Activated T-helper 2 cell treated with anti-CD3 and anti-CD28 coated beads, Interferon-gamma antibody, Interleukin-2, Interleukin-4, amounts not matched to agents 10 μg/mL and 5 μg/mL and 100 μg/mL, durations not matched to agents 14 hours and 24 hours and 36 hours (primary cell): ENCODE measurements around the gene TGFBR3L. TPM values are rescaled to one million over a fixed set of nuclear protein-coding genes. Genes with fewer than 3 reads are reported as not detected.
"Not testable (repeated sequence)": the region's sequence is repeated elsewhere in the genome, so short reads cannot be mapped to it uniquely, and the experiment has no call there.

Source experiments
- DNase-seq: peaks from one replicate; pipeline ENCODE4 v3.0.0; 2021; ENCODE audit warnings: low spot score
- H3K27ac Mint-ChIP-seq: one replicate; pipeline ENCODE4 v1.8.0; 2021; ENCODE audit warnings: mixed read lengths
- H3K27me3 Mint-ChIP-seq: one replicate; pipeline ENCODE4 v1.8.0; 2021; ENCODE audit warnings: low read depth, mixed read lengths
- H3K36me3 Mint-ChIP-seq: one replicate; pipeline ENCODE4 v1.8.0; 2021; ENCODE audit warnings: low read depth, mixed read lengths
- H3K4me1 Mint-ChIP-seq: one replicate; pipeline ENCODE4 v1.8.0; 2021; ENCODE audit warnings: low read depth, mixed read lengths
- H3K4me3 Mint-ChIP-seq: one replicate; pipeline ENCODE4 v1.8.0; 2021; ENCODE audit warnings: low read depth, mild to moderate bottlenecking, moderate library complexity, mixed read lengths
- H3K9me3 Mint-ChIP-seq: one replicate; pipeline ENCODE4 v1.8.0; 2021; ENCODE audit warnings: mixed read lengths
- intact Hi-C: fragments of 100-400 bp; cut with micrococcal nuclease; formaldehyde crosslinking; loops from one replicate; pipeline ENCODE4 v1.15.1; 2023
- total RNA-seq: library from RNA; stranded (reverse); gene quantifications from 2 replicates; pipeline ENCODE4 v1.2.3, GENCODE V29; 2022

The TGFBR3L gene
- total RNA-seq, 1 donor from 2014 or later, result 6.3 TPM

GRCh38 chr19:7887408-7888144, 27.1 kb upstream of the TGFBR3L start:
- no peak overlapping the region for H3K4me3 Mint-ChIP-seq
- peaks cover 1% of the 10 kb centered on the region for H3K4me1 Mint-ChIP-seq
- peaks cover 10% of the 10 kb centered on the region for H3K27me3 Mint-ChIP-seq
- no peak overlapping the region for H3K27ac Mint-ChIP-seq
- H3K9me3 Mint-ChIP-seq, result no peaks in the 10 kb centered on the region
- DNase-seq, result no peak
- intact Hi-C loops, result loop anchor here (10.0 kb wide), 1 partner anchor 737 kb away; no protein-coding TSS in a partner anchor
- no peaks in the 10 kb centered on the region for H3K36me3 Mint-ChIP-seq

GRCh38 chr19:7888145-7888825, 26.3 kb upstream of the TGFBR3L start, which contains the start of gene LRRC8E:
Gene LRRC8E, plus strand, starts transcription at chr19:7888510. Its CDS starts 7,094 bp downstream, at chr19:7895604.
- no peaks in the 10 kb centered on the region for H3K36me3 Mint-ChIP-seq
- intact Hi-C loops, result loop anchor here (10.0 kb wide), 1 partner anchor 737 kb away; no protein-coding TSS in a partner anchor
- H3K27me3 Mint-ChIP-seq, result peaks cover 10% of the 10 kb centered on the region
- H3K9me3 Mint-ChIP-seq, result no peaks in the 10 kb centered on the region
- no peak within 1 kb of the TSS for H3K4me3 Mint-ChIP-seq
- H3K4me1 Mint-ChIP-seq, result peaks cover 1% of the 10 kb centered on the region
- H3K27ac Mint-ChIP-seq, result no peak within 1 kb of the TSS
- DNase-seq, result no peak

GRCh38 chr19:7888826-7889217, 25.8 kb upstream of the TGFBR3L start:
- Mint-ChIP-seq H3K9me3 (no peaks in the 10 kb centered on the region), H3K27ac (no peak overlapping the region), H3K4me3 (no peak overlapping the region), H3K36me3 (no peaks in the 10 kb centered on the region), H3K4me1 (peaks cover 2% of the 10 kb centered on the region), H3K27me3 (peaks cover 10% of the 10 kb centered on the region)
- intact Hi-C loops, result loop anchor here (10.0 kb wide), 1 partner anchor 736 kb away; no protein-coding TSS in a partner anchor
- DNase-seq, result no peak

GRCh38 chr19:7893362-7894101, 21.1 kb upstream of the TGFBR3L start:
- H3K9me3 Mint-ChIP-seq, H3K4me1 Mint-ChIP-seq, DNase-seq, H3K4me3 Mint-ChIP-seq, H3K27ac Mint-ChIP-seq, H3K36me3 Mint-ChIP-seq, H3K27me3 Mint-ChIP-seq, intact Hi-C loops: not testable (repeated sequence)

GRCh38 chr19:7894612-7895309, 19.9 kb upstream of the TGFBR3L start:
- Mint-ChIP-seq H3K27me3 (peaks cover 4% of the 10 kb centered on the region), H3K4me1 (peaks cover 3% of the 10 kb centered on the region), H3K4me3 (no peak overlapping the region), H3K9me3 (no peaks in the 10 kb centered on the region), H3K36me3 (no peaks in the 10 kb centered on the region), H3K27ac (no peak overlapping the region)
- intact Hi-C loops, result no loop called here
- no peak for DNase-seq

GRCh38 chr19:7895565-7895964, 19.1 kb upstream of the TGFBR3L start:
- Mint-ChIP-seq H3K36me3 (no peaks in the 10 kb centered on the region), H3K4me3 (no peak overlapping the region), H3K27me3 (no peaks in the 10 kb centered on the region), H3K27ac (no peak overlapping the region), H3K4me1 (peaks cover 3% of the 10 kb centered on the region), H3K9me3 (no peaks in the 10 kb centered on the region)
- intact Hi-C loops, result no loop called here
- no peak for DNase-seq

- H3K4me3 Mint-ChIP-seq, result no peak overlapping the region
- no peaks in the 10 kb centered on the region for H3K27me3 Mint-ChIP-seq
- H3K36me3 Mint-ChIP-seq, result no peaks in the 10 kb centered on the region
- no peak overlapping the region for H3K27ac Mint-ChIP-seq
- intact Hi-C loops, result no loop called here
- H3K4me1 Mint-ChIP-seq, result peaks cover 3% of the 10 kb centered on the region
- no peaks in the 10 kb centered on the region for H3K9me3 Mint-ChIP-seq
- DNase-seq, result no peak
Observed at GRCh38 chr19:7897292-7897691, 17.3 kb upstream of the TGFBR3L start.

GRCh38 chr19:7898967-7899366, 15.7 kb upstream of the TGFBR3L start:
- Mint-ChIP-seq H3K4me3 (no peak overlapping the region), H3K36me3 (no peaks in the 10 kb centered on the region), H3K4me1 (peaks cover 13% of the 10 kb centered on the region), H3K27me3 (no peaks in the 10 kb centered on the region), H3K9me3 (no peaks in the 10 kb centered on the region), H3K27ac (no peak overlapping the region)
- DNase-seq, result no peak
- intact Hi-C loops, result no loop called here

- Mint-ChIP-seq H3K4me3 (no peak overlapping the region), H3K27me3 (no peaks in the 10 kb centered on the region), H3K27ac (no peak overlapping the region), H3K9me3 (no peaks in the 10 kb centered on the region), H3K4me1 (peaks cover 15% of the 10 kb centered on the region), H3K36me3 (peaks cover 3% of the 10 kb centered on the region)
- intact Hi-C loops, result no loop called here
- no peak for DNase-seq
Observed at GRCh38 chr19:7899751-7900378, 14.8 kb upstream of the TGFBR3L start.

- H3K27me3 Mint-ChIP-seq, result no peaks in the 10 kb centered on the region
- intact Hi-C loops, result no loop called here
- no peak for DNase-seq
- H3K4me1 Mint-ChIP-seq, result peaks cover 19% of the 10 kb centered on the region
- no peak overlapping the region for H3K4me3 Mint-ChIP-seq
- H3K27ac Mint-ChIP-seq, result no peak overlapping the region
- peaks cover 7% of the 10 kb centered on the region for H3K36me3 Mint-ChIP-seq
- no peaks in the 10 kb centered on the region for H3K9me3 Mint-ChIP-seq
Observed at GRCh38 chr19:7900401-7900870, 14.2 kb upstream of the TGFBR3L start.

- Mint-ChIP-seq H3K36me3 (peaks cover 12% of the 10 kb centered on the region), H3K4me3 (no peak overlapping the region), H3K27me3 (no peaks in the 10 kb centered on the region), H3K27ac (no peak overlapping the region), H3K4me1 (peaks cover 22% of the 10 kb centered on the region), H3K9me3 (no peaks in the 10 kb centered on the region)
- intact Hi-C loops, result no loop called here
- DNase-seq, result no peak
Observed at GRCh38 chr19:7900931-7901330, 13.7 kb upstream of the TGFBR3L start.

GRCh38 chr19:7901337-7901736, 13.3 kb upstream of the TGFBR3L start:
- no peak overlapping the region for H3K27ac Mint-ChIP-seq
- intact Hi-C loops, result no loop called here
- H3K9me3 Mint-ChIP-seq, result no peaks in the 10 kb centered on the region

More at GRCh38 chr19:7901337-7901736, 13.3 kb upstream of the TGFBR3L start:
- Mint-ChIP-seq H3K36me3 (peaks cover 15% of the 10 kb centered on the region), H3K27me3 (no peaks in the 10 kb centered on the region), H3K4me1 (peaks cover 22% of the 10 kb centered on the region), H3K4me3 (no peak overlapping the region)
- no peak for DNase-seq
